Measurements from ENCODE around the gene KRTAP12-1. TPM values are rescaled to one million over a fixed set of nuclear protein-coding genes. Genes with fewer than 3 reads are reported as not detected.
"Not testable (repeated sequence)": the region's sequence is repeated elsewhere in the genome, so short reads cannot be mapped to it uniquely, and the experiment has no call there.

KRTAP12-1 gene
- total RNA-seq, 2 experiments from 2014 or later = not detected

DNA sequence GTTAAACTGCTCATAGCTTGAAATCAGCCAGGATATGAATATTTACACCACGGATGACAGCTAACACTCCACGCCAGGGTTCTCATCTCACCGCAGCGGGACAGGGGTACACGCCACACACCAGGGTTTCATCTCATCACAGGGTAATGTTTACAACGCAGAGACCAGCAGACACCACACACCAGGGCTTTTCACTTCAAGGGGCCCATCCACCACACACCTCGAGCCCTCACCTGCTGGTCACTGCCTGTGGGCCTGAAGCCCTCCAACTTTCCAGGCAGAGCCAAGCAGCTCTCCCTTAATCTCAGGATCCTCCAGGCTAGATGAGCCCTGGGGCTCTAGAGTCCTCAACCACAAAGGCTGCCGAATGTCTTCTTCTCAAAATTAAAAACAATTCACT is 13.7 kb upstream of the KRTAP12-1 start:
- Mint-ChIP-seq H3K36me3 (peaks cover 6% of the 10 kb centered on the region), H3K9me3 (peaks cover 17% of the 10 kb centered on the region), H3K4me1 (peaks cover 20% of the 10 kb centered on the region), H3K27me3 (peaks cover 43% of the 10 kb centered on the region), H3K27ac (no peak overlapping the region), H3K4me3 (no peak overlapping the region)
- DNase-seq = no peak

DNA sequence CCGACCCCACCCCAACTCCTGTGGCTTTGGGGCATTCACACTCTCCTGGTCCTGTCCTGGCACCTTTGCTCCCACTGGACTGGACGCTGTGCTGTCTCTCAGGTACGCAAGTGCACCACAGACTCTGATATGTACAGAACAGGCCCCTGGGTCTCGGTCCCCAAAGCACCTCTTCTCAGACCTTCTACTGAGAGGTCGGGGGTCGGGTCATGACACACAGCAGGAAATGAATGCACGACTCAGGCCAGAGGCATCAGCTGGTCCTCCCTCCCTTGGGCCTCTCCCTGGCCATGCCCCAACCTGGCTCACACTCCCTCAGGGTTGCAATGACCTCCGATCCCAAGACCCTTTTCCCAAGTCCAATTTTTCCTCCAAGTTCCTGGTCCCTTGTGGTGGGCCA is 13.2 kb upstream of the KRTAP12-1 start:
- Mint-ChIP-seq H3K27ac (no peak overlapping the region), H3K36me3 (peaks cover 6% of the 10 kb centered on the region), H3K4me1 (peaks cover 20% of the 10 kb centered on the region), H3K9me3 (peaks cover 17% of the 10 kb centered on the region), H3K27me3 (peaks cover 41% of the 10 kb centered on the region), H3K4me3 (no peak overlapping the region)
- no peak for DNase-seq

DNA sequence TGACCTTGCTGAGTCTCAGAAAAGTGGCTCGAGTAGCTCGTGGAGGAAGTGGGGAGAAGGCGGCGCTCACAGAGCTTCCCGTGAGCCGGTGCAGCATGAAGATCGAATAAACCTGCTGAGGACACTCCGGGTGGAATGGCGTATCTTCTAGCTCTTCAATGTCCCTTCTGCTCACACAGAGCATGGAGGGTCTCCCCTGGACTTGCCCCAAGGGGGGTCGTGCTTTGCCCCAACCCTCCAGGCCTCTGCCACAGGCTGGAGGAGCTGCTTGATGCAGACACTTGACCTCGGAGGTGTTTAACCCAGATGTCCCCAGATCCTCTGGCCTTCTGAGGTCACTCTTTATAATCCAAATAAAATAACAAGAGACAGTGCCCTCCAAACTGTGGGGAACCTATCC is 12.8 kb upstream of the KRTAP12-1 start:
- Mint-ChIP-seq H3K27me3 (peaks cover 37% of the 10 kb centered on the region), H3K4me1 (peaks cover 20% of the 10 kb centered on the region), H3K27ac (no peak overlapping the region), H3K36me3 (peaks cover 6% of the 10 kb centered on the region), H3K4me3 (no peak overlapping the region), H3K9me3 (peaks cover 17% of the 10 kb centered on the region)
- no peak for DNase-seq

GRCh38 chr21:44692798-44693512 is 11.0 kb upstream of the KRTAP12-1 start:
- H3K27me3 Mint-ChIP-seq = peaks cover 22% of the 10 kb centered on the region
- peaks cover 16% of the 10 kb centered on the region for H3K4me1 Mint-ChIP-seq
- peaks cover 6% of the 10 kb centered on the region for H3K36me3 Mint-ChIP-seq
- H3K9me3 Mint-ChIP-seq = peaks cover 17% of the 10 kb centered on the region
- no peak overlapping the region for H3K4me3 Mint-ChIP-seq
- H3K27ac Mint-ChIP-seq = no peak overlapping the region
- no peak for DNase-seq

DNA sequence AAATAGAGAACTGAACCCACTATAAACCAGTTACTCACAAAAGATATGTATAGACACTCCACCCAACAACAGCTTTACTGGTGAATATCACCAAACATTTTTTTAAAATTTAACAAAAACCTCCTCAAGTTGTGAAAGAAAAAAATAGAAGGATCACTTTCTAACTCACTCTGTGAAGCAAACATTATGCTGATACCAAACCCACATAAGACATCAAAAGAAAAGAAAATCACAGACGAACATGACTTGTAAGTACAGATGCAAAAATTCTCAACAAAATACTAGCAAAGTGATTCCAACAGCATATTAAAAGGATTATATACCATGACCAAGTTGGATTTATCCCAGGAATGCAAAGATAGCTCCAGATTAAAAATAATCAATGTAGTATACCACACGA is 9.7 kb upstream of the KRTAP12-1 start:
- DNase-seq = no peak
- Mint-ChIP-seq H3K27ac (no peak overlapping the region), H3K27me3 (peaks cover 9% of the 10 kb centered on the region), H3K9me3 (peaks cover 17% of the 10 kb centered on the region), H3K4me3 (no peak overlapping the region), H3K36me3 (peaks cover 6% of the 10 kb centered on the region), H3K4me1 (peaks cover 12% of the 10 kb centered on the region)

DNA sequence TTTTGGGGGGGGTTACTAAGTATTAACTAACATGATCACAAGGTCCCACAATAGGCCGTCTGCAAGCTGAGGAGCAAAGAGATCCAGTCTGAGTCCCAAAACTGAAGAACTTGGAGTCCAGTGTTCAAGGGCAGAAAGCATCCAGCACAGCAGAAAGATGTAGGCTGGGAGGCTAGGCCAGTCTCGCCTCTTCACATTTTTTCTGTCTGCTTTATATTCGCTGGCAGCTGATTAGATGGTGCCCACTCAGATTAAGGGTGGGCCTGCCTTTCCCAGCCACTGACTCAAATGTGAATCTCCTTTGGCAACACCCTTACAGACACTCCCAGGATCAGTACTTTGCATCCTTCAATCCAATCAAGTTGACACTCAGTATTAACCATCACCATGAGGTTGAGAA is 7.8 kb upstream of the KRTAP12-1 start:
- H3K36me3 Mint-ChIP-seq, H3K4me3 Mint-ChIP-seq, DNase-seq, H3K27ac Mint-ChIP-seq, H3K27me3 Mint-ChIP-seq: not testable (repeated sequence)
- Mint-ChIP-seq H3K9me3 (peaks cover 17% of the 10 kb centered on the region), H3K4me1 (peaks cover 18% of the 10 kb centered on the region)

DNA sequence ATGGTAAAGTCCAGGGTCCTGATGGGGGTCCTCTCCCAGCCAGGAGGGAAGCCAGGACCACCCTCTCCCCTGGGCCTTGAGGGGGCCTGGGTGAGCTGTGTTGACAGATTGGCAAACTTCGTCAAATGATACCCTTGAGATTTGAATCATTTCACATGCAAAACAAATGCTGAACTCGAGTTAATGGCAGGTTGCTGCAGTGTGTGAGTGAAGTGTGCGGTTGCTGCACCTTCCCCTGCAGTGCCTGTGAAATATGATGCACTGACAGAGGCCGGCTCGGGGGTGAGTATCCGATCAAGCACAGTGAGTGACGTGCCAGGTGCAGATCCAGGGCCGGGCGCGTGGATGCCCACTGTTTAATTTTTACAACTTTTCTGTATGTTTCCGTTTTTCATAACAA is 5.7 kb upstream of the KRTAP12-1 start:
- no peak for DNase-seq
- H3K4me1 Mint-ChIP-seq = peaks cover 18% of the 10 kb centered on the region
- no peak overlapping the region for H3K4me3 Mint-ChIP-seq
- peaks cover 7% of the 10 kb centered on the region for H3K9me3 Mint-ChIP-seq
- peaks cover 1% of the 10 kb centered on the region for H3K36me3 Mint-ChIP-seq
- H3K27ac Mint-ChIP-seq = no peak overlapping the region
- H3K27me3 Mint-ChIP-seq = no peaks in the 10 kb centered on the region

GRCh38 chr21:44686843-44687561 is 5.0 kb upstream of the KRTAP12-1 start:
- DNase-seq = no peak
- peaks cover 3% of the 10 kb centered on the region for H3K9me3 Mint-ChIP-seq
- no peak overlapping the region for H3K27ac Mint-ChIP-seq
- H3K4me3 Mint-ChIP-seq = no peak overlapping the region
- H3K27me3 Mint-ChIP-seq = no peaks in the 10 kb centered on the region
- no peaks in the 10 kb centered on the region for H3K36me3 Mint-ChIP-seq
- peaks cover 17% of the 10 kb centered on the region for H3K4me1 Mint-ChIP-seq

GRCh38 chr21:44686000-44686781 is 4.2 kb upstream of the KRTAP12-1 start:
- H3K9me3 Mint-ChIP-seq = no peaks in the 10 kb centered on the region
- no peaks in the 10 kb centered on the region for H3K36me3 Mint-ChIP-seq
- no peak for DNase-seq
- no peak overlapping the region for H3K27ac Mint-ChIP-seq
- H3K27me3 Mint-ChIP-seq = no peaks in the 10 kb centered on the region
- peaks cover 8% of the 10 kb centered on the region for H3K4me1 Mint-ChIP-seq
- H3K4me3 Mint-ChIP-seq = no peak overlapping the region

GRCh38 chr21:44685050-44685449 is 3.1 kb upstream of the KRTAP12-1 start:
- not testable (repeated sequence) for H3K36me3 Mint-ChIP-seq, H3K27ac Mint-ChIP-seq, H3K27me3 Mint-ChIP-seq, H3K4me3 Mint-ChIP-seq, H3K9me3 Mint-ChIP-seq, H3K4me1 Mint-ChIP-seq, DNase-seq

DNA sequence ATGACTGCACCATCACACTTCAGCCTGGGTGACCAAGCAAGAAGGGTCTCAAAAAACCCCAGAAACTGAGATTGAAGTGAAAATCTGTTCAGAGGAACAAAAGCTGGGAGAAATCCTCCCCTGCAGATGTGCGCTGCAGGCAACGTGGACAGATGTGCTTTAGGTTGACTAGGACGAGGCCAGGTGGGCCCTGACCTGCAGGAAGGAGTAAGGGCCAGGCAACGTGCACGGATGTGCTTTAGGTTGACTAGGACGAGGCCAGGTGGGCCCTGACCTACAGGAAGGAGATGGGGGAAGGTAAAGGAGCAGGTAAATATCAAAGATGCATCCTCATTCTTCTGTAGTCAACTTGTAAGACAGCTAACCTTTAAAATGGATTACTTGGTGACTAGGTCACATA is 2.5 kb upstream of the KRTAP12-1 start:
- H3K36me3 Mint-ChIP-seq = no peaks in the 10 kb centered on the region
- H3K27ac Mint-ChIP-seq = no peak overlapping the region

DNA sequence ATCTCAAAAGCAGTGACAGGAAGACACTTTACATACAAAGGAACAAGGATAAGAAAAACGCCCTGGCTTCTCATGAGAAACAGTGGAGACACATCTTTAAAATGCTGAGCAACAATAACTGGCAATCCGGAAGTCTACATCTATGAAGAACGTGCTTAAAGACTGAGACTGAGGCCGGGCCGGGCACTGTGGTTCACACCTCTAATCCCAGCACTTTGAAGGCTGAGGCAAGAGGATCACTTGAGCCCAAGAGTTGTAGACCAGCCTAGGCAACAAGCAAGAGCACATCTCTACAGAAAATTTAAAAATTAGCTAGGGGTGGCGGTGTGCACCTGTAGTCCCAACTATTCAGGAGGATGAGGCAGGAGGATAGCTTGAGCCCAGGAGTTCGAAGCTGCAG is 2.1 kb upstream of the KRTAP12-1 start:
- Mint-ChIP-seq H3K27ac (no peak overlapping the region), H3K4me3 (no peak overlapping the region), H3K4me1 (peaks cover 6% of the 10 kb centered on the region), H3K36me3 (no peaks in the 10 kb centered on the region), H3K27me3 (no peaks in the 10 kb centered on the region), H3K9me3 (peaks cover 1% of the 10 kb centered on the region)
- no peak for DNase-seq

More for the DNA sequence above, 2.5 kb upstream of the KRTAP12-1 start:
- no peak for DNase-seq
- H3K9me3 Mint-ChIP-seq = peaks cover 1% of the 10 kb centered on the region
- H3K4me3 Mint-ChIP-seq = no peak overlapping the region
- H3K27me3 Mint-ChIP-seq = no peaks in the 10 kb centered on the region
- H3K4me1 Mint-ChIP-seq = peaks cover 6% of the 10 kb centered on the region

GRCh38 chr21:44682580-44683151 is 703 bp upstream of the KRTAP12-1 start:
- DNase-seq = no peak
- H3K4me3 Mint-ChIP-seq = no peak overlapping the region
- no peaks in the 10 kb centered on the region for H3K27me3 Mint-ChIP-seq
- peaks cover 6% of the 10 kb centered on the region for H3K4me1 Mint-ChIP-seq
- H3K36me3 Mint-ChIP-seq = no peaks in the 10 kb centered on the region
- peaks cover 1% of the 10 kb centered on the region for H3K9me3 Mint-ChIP-seq
- no peak overlapping the region for H3K27ac Mint-ChIP-seq

GRCh38 chr21:44681152-44681551 is 811 bp downstream of the KRTAP12-1 start:
- peaks cover 3% of the 10 kb centered on the region for H3K4me1 Mint-ChIP-seq
- no peaks in the 10 kb centered on the region for H3K27me3 Mint-ChIP-seq
- H3K4me3 Mint-ChIP-seq = no peak overlapping the region
- no peak for DNase-seq
- H3K36me3 Mint-ChIP-seq = no peaks in the 10 kb centered on the region
- no peak overlapping the region for H3K27ac Mint-ChIP-seq
- H3K9me3 Mint-ChIP-seq = peaks cover 1% of the 10 kb centered on the region

- DNase-seq = no peak
- no peaks in the 10 kb centered on the region for H3K36me3 Mint-ChIP-seq
- no peak overlapping the region for H3K4me3 Mint-ChIP-seq
- no peaks in the 10 kb centered on the region for H3K4me1 Mint-ChIP-seq
- H3K9me3 Mint-ChIP-seq = peaks cover 15% of the 10 kb centered on the region
- H3K27me3 Mint-ChIP-seq = no peaks in the 10 kb centered on the region
- no peak overlapping the region for H3K27ac Mint-ChIP-seq
These were observed 4.1 kb downstream of the KRTAP12-1 start for GRCh38 chr21:44677881-44678280.

All from activated naive CD8-positive, alpha-beta T cell treated with anti-CD3 and anti-CD28 coated beads for 36 hours (primary cell).